Endothelial cell of umbilical vein (primary cell): Measurements from ENCODE around the gene SPG21. TPM values are rescaled to one million over a fixed set of nuclear protein-coding genes. Genes with fewer than 3 reads are reported as not detected.

Experiments used
- BruUV-seq: library from RNA; stranded (reverse); fragments of 400-500 nt; replicated peaks from 2 replicates; lab custom pipeline; 2021; lab: Mats Ljungman, UMichigan
- CTCF ChIA-PET: fragments of 300-600, 350-600 bp; sonication (Branson Sonifier 250); formaldehyde crosslinking; loops from one replicate; lab custom pipeline; 2021; ENCODE audit warnings: antibody characterized with exemption, inconsistent platforms; lab: Charles Lee
- POLR2A ChIA-PET: fragments of 300-600, 350-600 bp; sonication (Branson Sonifier 250); formaldehyde crosslinking; loops from one replicate; lab custom pipeline; 2021; ENCODE audit warnings: antibody characterized with exemption, inconsistent platforms; lab: Charles Lee
- DNase-seq: peaks from one replicate; pipeline ENCODE4 v3.0.0-alpha.2; 2011; ENCODE audit warnings: low read depth, low spot score
- FAIRE-seq: peaks from 2 replicates; lab custom pipeline; 2011; peaks lifted over from hg19 to GRCh38; lab: Jason Lieb, UNC
- H2AFZ ChIP-seq: 2 replicates; pipeline ENCODE4 v1.6.0; 2012; ENCODE audit warnings: low read depth, low read length, control low read depth, inconsistent platforms
- H3K27ac ChIP-seq: 2 replicates; pipeline ENCODE4 v1.5.1; 2011; ENCODE audit warnings: low read depth, mild to moderate bottlenecking, control low read depth, low read length, moderate library complexity; ENCODE audit not compliant: insufficient read depth
- H3K27me3 ChIP-seq, 2 experiments: 2 replicates each; pipeline versions ENCODE4 v1.6.0 to v1.6.1; 2011; ENCODE audit warnings: low read length in 2 of 2, mixed read lengths in 1 of 2; ENCODE audit not compliant: control insufficient read depth in 2 of 2, insufficient read depth in 2 of 2
- H3K36me3 ChIP-seq, 2 experiments: 2 replicates in 1 of 2; 3 replicates in 1 of 2; pipeline ENCODE4 v1.5.1; 2011; ENCODE audit warnings: low read length in 2 of 2, mild to moderate bottlenecking in 1 of 2, moderate library complexity in 1 of 2; ENCODE audit not compliant: control insufficient read depth in 2 of 2, insufficient read depth in 2 of 2; ENCODE audit errors: extremely low read depth in 1 of 2
- H3K4me1 ChIP-seq: 3 replicates; pipeline ENCODE4 v1.5.1; 2011; ENCODE audit warnings: mild to moderate bottlenecking, low read length; ENCODE audit not compliant: control insufficient read depth, insufficient read depth; ENCODE audit errors: extremely low read depth
- H3K4me2 ChIP-seq: 2 replicates; pipeline ENCODE4 v1.6.1; 2011; ENCODE audit warnings: low read length, control low read depth, mixed read lengths; ENCODE audit not compliant: insufficient read depth
- H3K4me3 ChIP-seq, 3 experiments: fragments of 200-600 bp in 1 of 3; sonication (generic), shearing (Covaris generic) in 1 of 3; replicated peaks in 1 of 3; 2 replicates each; pipeline ENCODE4 v1.5.1; 2011 to 2016; ENCODE audit warnings: control low read depth in 3 of 3, low read length in 3 of 3, mild to moderate bottlenecking in 2 of 3, inconsistent platforms in 1 of 3, low read depth in 1 of 3, moderate library complexity in 1 of 3; ENCODE audit not compliant: insufficient read depth in 1 of 3
- H3K79me2 ChIP-seq: 2 replicates; pipeline ENCODE4 v1.6.0; 2012; ENCODE audit warnings: low read length, inconsistent platforms; ENCODE audit not compliant: control insufficient read depth, insufficient read depth
- H3K9ac ChIP-seq: replicated peaks from 2 replicates; pipeline ENCODE3; 2011; ENCODE audit warnings: low read length, control low read depth; ENCODE audit not compliant: insufficient read depth; ENCODE audit errors: extremely low read depth
- H3K9me1 ChIP-seq: replicated peaks from 3 replicates; pipeline ENCODE4 v1.6.0; 2011; ENCODE audit warnings: mild to moderate bottlenecking, low read length; ENCODE audit not compliant: control insufficient read depth, insufficient read depth; ENCODE audit errors: extremely low read depth
- H3K9me3 ChIP-seq: replicated peaks from 2 replicates; pipeline ENCODE4 v1.5.1; 2012; ENCODE audit warnings: low read length, inconsistent platforms; ENCODE audit not compliant: control insufficient read depth, insufficient read depth
- H4K20me1 ChIP-seq: replicated peaks from 2 replicates; pipeline ENCODE3; 2011; ENCODE audit warnings: mild to moderate bottlenecking, low read length; ENCODE audit not compliant: control insufficient read depth, insufficient read depth; ENCODE audit errors: extremely low read depth
- EZH2 ChIP-seq: IDR thresholded peaks from 2 replicates; pipeline ENCODE4 v1.6.1; 2012; ENCODE audit warnings: borderline replicate concordance, low read depth, mild to moderate bottlenecking, moderate library complexity, low read length, inconsistent platforms; ENCODE audit not compliant: severe bottlenecking
- FOS ChIP-seq: IDR thresholded peaks from 2 replicates; pipeline ENCODE4 v1.6.1; 2011; ENCODE audit warnings: mild to moderate bottlenecking, low read length, moderate library complexity, borderline replicate concordance; ENCODE audit not compliant: insufficient read depth
- GATA2 ChIP-seq: IDR thresholded peaks from 2 replicates; pipeline ENCODE4 v1.7.0; 2011; ENCODE audit warnings: low read depth, mild to moderate bottlenecking, moderate library complexity, mixed read lengths, low read length; ENCODE audit not compliant: insufficient read length, insufficient read depth
- JUN ChIP-seq: IDR thresholded peaks from 2 replicates; pipeline ENCODE4 v1.6.1; 2011; ENCODE audit warnings: borderline replicate concordance, low read depth; ENCODE audit not compliant: insufficient read length, insufficient read depth
- MYC ChIP-seq: IDR thresholded peaks from one replicate; pipeline ENCODE4 v1.6.1; 2011; ENCODE audit warnings: mild to moderate bottlenecking, low read depth, low read length
- POLR2A ChIP-seq: IDR thresholded peaks from 2 replicates; pipeline ENCODE4 v1.6.1; 2012; ENCODE audit warnings: low read depth, mild to moderate bottlenecking, control low read depth, low read length
- POLR2AphosphoS5 ChIP-seq: IDR thresholded peaks from 2 replicates; pipeline ENCODE4 v1.6.1; 2012; ENCODE audit warnings: low read depth, mild to moderate bottlenecking, control low read depth, low read length, moderate library complexity; ENCODE audit not compliant: insufficient read depth
- dilution Hi-C: fragments of 300-500 bp; cut with MboI; formaldehyde crosslinking; loops from one replicate; pipeline ENCODE4 v1.15.0; 2019; ENCODE audit warnings: low sequenced_read_pairs; ENCODE audit not compliant: extremely low pct_ligation_motif_present
- intact Hi-C: fragments of 100-400 bp; cut with micrococcal nuclease; formaldehyde crosslinking; loops from one replicate; pipeline ENCODE4 v1.10.0; 2022
- polyA plus RNA-seq, 4 experiments: library from polyadenylated mRNA; depleted of rRNA in 3 of 4; stranded (reverse) in 3 of 4; unstranded in 1 of 4; fragments of >200 nt; gene quantifications; 2 replicates each; pipeline versions ENCODE4 v1.2.1 to v1.2.3, GENCODE V29; 2011 to 2012; ENCODE audit warnings: missing spikeins in 1 of 4
- total RNA-seq: library from RNA; stranded (reverse); gene quantifications from 2 replicates; pipeline ENCODE4 v1.2.3, GENCODE V29; 2021
- TF ChIP-seq, protein P1 (sequence below), 2 donors: IDR thresholded peaks; 1 replicate in 1 of 2; 2 replicates in 1 of 2; pipeline ENCODE4 v1.5.1; 2011; ENCODE audit warnings: low read length in 2 of 2, mild to moderate bottlenecking in 2 of 2, moderate library complexity in 2 of 2, control low read depth in 1 of 2, inconsistent platforms in 1 of 2, low read depth in 1 of 2; ENCODE audit not compliant: insufficient read depth in 1 of 2; ENCODE audit errors: extremely low read depth in 1 of 2
- TF ChIP-seq, protein P2 (sequence below): IDR thresholded peaks from 2 replicates; pipeline ENCODE4 v1.6.1; 2011; ENCODE audit not compliant: insufficient read depth, insufficient read length

Gene SPG21
- total and polyA plus RNA-seq, 2 donors (not counting 3 experiments of a cell fraction or from before 2014, with no cell fraction given), result 70.2 to 82.5 TPM

GRCh38 chr15:64943512-64944225, 46.0 kb downstream of the SPG21 start:
- H3K4me2 ChIP-seq, result no peak overlapping the region
- intact Hi-C loops (no loop called here), dilution Hi-C loops (no loop called here)
- H4K20me1 ChIP-seq, result no peaks in the 10 kb centered on the region
- TF ChIP-seq, protein P1, sequence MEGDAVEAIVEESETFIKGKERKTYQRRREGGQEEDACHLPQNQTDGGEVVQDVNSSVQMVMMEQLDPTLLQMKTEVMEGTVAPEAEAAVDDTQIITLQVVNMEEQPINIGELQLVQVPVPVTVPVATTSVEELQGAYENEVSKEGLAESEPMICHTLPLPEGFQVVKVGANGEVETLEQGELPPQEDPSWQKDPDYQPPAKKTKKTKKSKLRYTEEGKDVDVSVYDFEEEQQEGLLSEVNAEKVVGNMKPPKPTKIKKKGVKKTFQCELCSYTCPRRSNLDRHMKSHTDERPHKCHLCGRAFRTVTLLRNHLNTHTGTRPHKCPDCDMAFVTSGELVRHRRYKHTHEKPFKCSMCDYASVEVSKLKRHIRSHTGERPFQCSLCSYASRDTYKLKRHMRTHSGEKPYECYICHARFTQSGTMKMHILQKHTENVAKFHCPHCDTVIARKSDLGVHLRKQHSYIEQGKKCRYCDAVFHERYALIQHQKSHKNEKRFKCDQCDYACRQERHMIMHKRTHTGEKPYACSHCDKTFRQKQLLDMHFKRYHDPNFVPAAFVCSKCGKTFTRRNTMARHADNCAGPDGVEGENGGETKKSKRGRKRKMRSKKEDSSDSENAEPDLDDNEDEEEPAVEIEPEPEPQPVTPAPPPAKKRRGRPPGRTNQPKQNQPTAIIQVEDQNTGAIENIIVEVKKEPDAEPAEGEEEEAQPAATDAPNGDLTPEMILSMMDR (IDR thresholded peaks at IDR 0.05; ENCODE audit: extremely low read depth in 1 of 2, insufficient read depth in 1 of 2, low read depth in 1 of 2, low read length in 2 of 2), result no peak
- TF ChIP-seq EZH2 (no peak), MYC (no peak), POLR2AphosphoS5 (no peak), JUN (no peak), FOS (no peak), GATA2 (no peak), POLR2A (no peak)
- TF ChIP-seq, protein P2, sequence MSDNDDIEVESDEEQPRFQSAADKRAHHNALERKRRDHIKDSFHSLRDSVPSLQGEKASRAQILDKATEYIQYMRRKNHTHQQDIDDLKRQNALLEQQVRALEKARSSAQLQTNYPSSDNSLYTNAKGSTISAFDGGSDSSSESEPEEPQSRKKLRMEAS, result no peak
- no peaks in the 10 kb centered on the region for H3K4me1 ChIP-seq
- no peaks in the 10 kb centered on the region for H3K79me2 ChIP-seq
- FAIRE-seq, result no peak
- H3K9me1 ChIP-seq, result no peaks in the 10 kb centered on the region
- no peak overlapping the region for H3K9ac ChIP-seq
- BruUV-seq, result no TSS peak
- no peak overlapping the region for H3K27ac ChIP-seq
- DNase-seq, result no peak
- H3K9me3 ChIP-seq, result no peaks in the 10 kb centered on the region
- H3K36me3 ChIP-seq, result no peaks in the 10 kb centered on the region
- ChIA-PET CTCF (interaction anchor here (0.9 to 1.1 kb wide), 2 partner anchors 8 to 133 kb away, joined by 3 read pairs; no protein-coding TSS in a partner anchor), POLR2A (no interaction called here)
- no peak overlapping the region for H3K4me3 ChIP-seq
- no peak overlapping the region for H2AFZ ChIP-seq
- H3K27me3 ChIP-seq, result no peaks in the 10 kb centered on the region
